Stimulated activated CD4-positive, alpha-beta T cell treated with anti-CD3 and anti-CD28 coated beads, TNF-alpha, amount 100 ng/mL, for 24 hours (primary cell): Measurements from ENCODE around the gene COL6A2.
"Not testable (repeated sequence)": the region's sequence is repeated elsewhere in the genome, so short reads cannot be mapped to it uniquely, and the experiment has no call there.

Source experiments
- DNase-seq, 3 experiments: peaks; one replicate each; pipeline ENCODE4 v3.0.0-alpha.2; 2020; ENCODE audit warnings: low read depth in 3 of 3

COL6A2 gene

GRCh38 chr21:46155514-46156377, 57.8 kb downstream of the COL6A2 start, which contains the start of gene FTCD:
FTCD (minus strand) TSS chr21:46155579; CDS start chr21:46155523, 56 bp downstream.
- no peak for DNase-seq

GRCh38 chr21:46156378-46156645, 58.4 kb downstream of the COL6A2 start:
- no peak for DNase-seq

GRCh38 chr21:46156678-46157077, 58.8 kb downstream of the COL6A2 start:
- no peak for DNase-seq

GRCh38 chr21:46157396-46157986, 59.6 kb downstream of the COL6A2 start:
- DNase-seq, result no peak

GRCh38 chr21:46157987-46158451, 60.1 kb downstream of the COL6A2 start:
- DNase-seq, result no peak

- no peak for DNase-seq
Observed at GRCh38 chr21:46158666-46159300, 60.9 kb downstream of the COL6A2 start.

GRCh38 chr21:46159390-46159789, 61.5 kb downstream of the COL6A2 start:
- DNase-seq, result no peak

- DNase-seq, result no peak
Observed at GRCh38 chr21:46159841-46160656, 62.1 kb downstream of the COL6A2 start.

- no peak for DNase-seq
Observed at GRCh38 chr21:46160657-46160906, 62.7 kb downstream of the COL6A2 start.

GRCh38 chr21:46160907-46161632, 63.2 kb downstream of the COL6A2 start:
- DNase-seq, result no peak

- DNase-seq, result no peak
Observed at GRCh38 chr21:46161633-46162592, 64.0 kb downstream of the COL6A2 start.

GRCh38 chr21:46163380-46163779, 65.5 kb downstream of the COL6A2 start:
- no peak for DNase-seq

- DNase-seq, result no peak
Observed at GRCh38 chr21:46165098-46165497, 67.2 kb downstream of the COL6A2 start.

- no peak for DNase-seq
Observed at GRCh38 chr21:46168238-46168637, 70.3 kb downstream of the COL6A2 start.

- DNase-seq, result no peak
Observed at GRCh38 chr21:46168659-46169386, 70.9 kb downstream of the COL6A2 start.

GRCh38 chr21:46170436-46171193, 72.7 kb downstream of the COL6A2 start:
- not testable (repeated sequence) for DNase-seq

GRCh38 chr21:46171585-46171984, 73.7 kb downstream of the COL6A2 start:
- no peak for DNase-seq

GRCh38 chr21:46171996-46172862, 74.3 kb downstream of the COL6A2 start:
- DNase-seq, result no peak
